GM23338 (cell line): ENCODE results near the gene MKLN1. TPM values are rescaled to one million over a fixed set of nuclear protein-coding genes. Genes with fewer than 3 reads are reported as not detected.
A peak's percentile ranks its signal among the peaks of the same experiment; 100 is the strongest.

ENCODE experiments used
- ATAC-seq: fragments of 200-7000 bp; cut with Tn5 transposase; 3 replicates; pipeline ENCODE4 v1.9.1; 2020
- DNase-seq: peaks from one replicate; pipeline ENCODE4 v3.0.0-alpha.2; 2015; ENCODE audit warnings: low spot score
- H2AFZ ChIP-seq: fragments of 200-600 bp; sonication (generic); 2 replicates; pipeline ENCODE4 v1.8.0; 2016; ENCODE audit warnings: antibody characterized with exemption, mild to moderate bottlenecking, moderate library complexity
- H3F3A ChIP-seq: fragments of 200-600 bp; sonication (generic); replicated peaks from 2 replicates; pipeline ENCODE4 v1.8.0; 2017; ENCODE audit warnings: antibody characterized with exemption, mixed run types, low read depth
- H3K27ac ChIP-seq: fragments of 200-600 bp; sonication (generic); 2 replicates; pipeline ENCODE4 v1.6.1; 2016; ENCODE audit warnings: low read depth
- H3K27me3 ChIP-seq: fragments of 200-600 bp; sonication (generic); 2 replicates; pipeline ENCODE4 v1.8.0; 2016; ENCODE audit warnings: mild to moderate bottlenecking, mixed run types, moderate library complexity; ENCODE audit not compliant: insufficient read depth
- H3K36me3 ChIP-seq: fragments of 200-600 bp; sonication (generic); 2 replicates; pipeline ENCODE4 v1.8.0; 2016; ENCODE audit warnings: mild to moderate bottlenecking; ENCODE audit not compliant: insufficient read depth
- H3K4me1 ChIP-seq: fragments of 200-600 bp; sonication (generic); 2 replicates; pipeline ENCODE4 v1.8.0; 2016; ENCODE audit warnings: mild to moderate bottlenecking, moderate library complexity; ENCODE audit not compliant: insufficient read depth
- H3K4me2 ChIP-seq: fragments of 200-600 bp; sonication (generic); 2 replicates; pipeline ENCODE4 v1.7.1; 2017; ENCODE audit warnings: mixed run types
- H3K4me3 ChIP-seq: fragments of 200-600 bp; sonication (generic); 2 replicates; pipeline ENCODE4 v1.6.1; 2016; ENCODE audit warnings: mixed run types
- H3K79me2 ChIP-seq: fragments of 200-600 bp; sonication (generic); replicated peaks from 2 replicates; pipeline ENCODE4 v1.8.0; 2017; ENCODE audit warnings: mild to moderate bottlenecking; ENCODE audit not compliant: insufficient read depth
- H3K9me2 ChIP-seq: fragments of 200-600 bp; sonication (generic); 2 replicates; pipeline ENCODE4 v1.8.0; 2017; ENCODE audit not compliant: insufficient read depth
- H4K20me1 ChIP-seq: fragments of 200-600 bp; sonication (generic); replicated peaks from 2 replicates; pipeline ENCODE4 v1.8.0; 2017; ENCODE audit warnings: mild to moderate bottlenecking; ENCODE audit not compliant: insufficient read depth
- H3K27ac Mint-ChIP-seq: 2 replicates; pipeline ENCODE4 v1.8.0; 2020; ENCODE audit warnings: inconsistent platforms, mild to moderate bottlenecking, moderate library complexity, mixed read lengths
- H3K27me3 Mint-ChIP-seq: 3 replicates; pipeline ENCODE4 v1.8.0; 2022; ENCODE audit warnings: low read depth, mild to moderate bottlenecking, moderate library complexity, mixed read lengths, inconsistent platforms; ENCODE audit not compliant: insufficient read depth, poor library complexity
- H3K36me3 Mint-ChIP-seq: 3 replicates; pipeline ENCODE4 v1.8.0; 2021; ENCODE audit warnings: low read depth, mild to moderate bottlenecking, inconsistent platforms, moderate library complexity, mixed read lengths
- H3K4me1 Mint-ChIP-seq: 3 replicates; pipeline ENCODE4 v1.8.0; 2020; ENCODE audit warnings: mild to moderate bottlenecking, inconsistent platforms, mixed read lengths
- H3K4me3 Mint-ChIP-seq: 3 replicates; pipeline ENCODE4 v1.8.0; 2021; ENCODE audit warnings: moderate library complexity, mild to moderate bottlenecking, inconsistent platforms, mixed read lengths
- H3K9me3 Mint-ChIP-seq: 3 replicates; pipeline ENCODE4 v1.8.0; 2020; ENCODE audit warnings: moderate library complexity, mild to moderate bottlenecking, inconsistent platforms, mixed read lengths
- CREB1 ChIP-seq: fragments of 250-450 bp; sonication (Bioruptor Pico); IDR thresholded peaks from 2 replicates; pipeline ENCODE4 v1.5.0; 2020; ENCODE audit warnings: low read depth, mild to moderate bottlenecking, moderate library complexity
- CTCF ChIP-seq, 2 experiments: fragments of 200-600 bp in 1 of 2; sonication (generic) in 1 of 2; conservative IDR thresholded peaks; 2 replicates each; pipeline versions ENCODE4 v1.5.1 to v1.6.1; 2016 to 2017; ENCODE audit warnings: antibody characterized with exemption in 2 of 2, low read depth in 2 of 2, mild to moderate bottlenecking in 2 of 2, moderate library complexity in 1 of 2
- ETS1 ChIP-seq: IDR thresholded peaks from 2 replicates; pipeline ENCODE4 v1.6.1; 2016; ENCODE audit warnings: antibody characterized with exemption
- POLR2AphosphoS5 ChIP-seq: IDR thresholded peaks from 2 replicates; pipeline ENCODE4 v1.6.1; 2016; ENCODE audit warnings: antibody characterized with exemption, low read depth
- REST ChIP-seq: IDR thresholded peaks from one replicate; pipeline ENCODE4 v1.6.1; 2018; ENCODE audit warnings: antibody characterized with exemption; ENCODE audit not compliant: unreplicated experiment
- STAT1 ChIP-seq: IDR thresholded peaks from one replicate; pipeline ENCODE4 v1.6.1; 2016; ENCODE audit warnings: antibody characterized with exemption; ENCODE audit not compliant: unreplicated experiment
- ZNF331 ChIP-seq: fragments of 250-450 bp; sonication (Bioruptor Pico); IDR thresholded peaks from 2 replicates; pipeline ENCODE4 v1.5.0; 2020; ENCODE audit warnings: low read depth, mild to moderate bottlenecking, moderate library complexity
- ZNF462 ChIP-seq: fragments of 250-450 bp; sonication (Bioruptor Pico); IDR thresholded peaks from 2 replicates; pipeline ENCODE4 v1.5.0; 2020; ENCODE audit warnings: mild to moderate bottlenecking, moderate library complexity
- polyA plus RNA-seq: library from polyadenylated mRNA; unstranded; fragments of >200 nt; fragmentation: Nextera tagmentation; extraction: Ambion mirVana; gene quantifications from 2 replicates; pipeline ENCODE4 v1.2.1, GENCODE V29; 2016
- total RNA-seq: library from RNA; depleted of rRNA; stranded (reverse); fragments of >200 nt; shearing (Covaris generic); gene quantifications from 2 replicates; pipeline ENCODE4 v1.2.3, GENCODE V29; 2014

Gene MKLN1
- total and polyA plus RNA-seq, 2 experiments from 2014 or later = 25.3 to 46.5 TPM

- TF ChIP-seq REST = no peak
- no peak for TF ChIP-seq STAT1
- no peak for TF ChIP-seq CTCF (conservative IDR thresholded peaks at IDR 0.05; ENCODE audit: low read depth in 2 of 2)
- TF ChIP-seq ETS1 = no peak
- no peak for TF ChIP-seq CREB1 (CRISPR knock-in tag)
- TF ChIP-seq POLR2AphosphoS5 = no peak
Observed at GRCh38 chr7:131364767-131365344, 37.2 kb downstream of the MKLN1 start (continued).

- Histone ChIP-seq H3K4me3 (no peak overlapping the region), H4K20me1 (peaks cover 18% of the 10 kb centered on the region), H3F3A (0 out of 2 replicates have a peak, but pooled peaks cover 3% of the 10 kb centered on the region), H3K4me1 (peaks cover 74% of the 10 kb centered on the region), H3K27ac (no peak overlapping the region), H3K4me2 (0 out of 2 replicates have a peak overlapping the region, but pooled peaks have one; percentile 2), H3K36me3 (no peaks in the 10 kb centered on the region), H3K27me3 (no peaks in the 10 kb centered on the region), H3K9me2 (no peaks in the 10 kb centered on the region), H3K79me2 (peaks cover 98% of the 10 kb centered on the region), H2AFZ (no peak overlapping the region)
- Mint-ChIP-seq H3K27ac (peak overlapping the region; percentile 59), H3K4me1 (peaks cover 64% of the 10 kb centered on the region), H3K36me3 (no peaks in the 10 kb centered on the region), H3K9me3 (no peaks in the 10 kb centered on the region), H3K27me3 (peaks cover 3% of the 10 kb centered on the region), H3K4me3 (no peak overlapping the region)
- ATAC-seq (no peak), DNase-seq (no peak)
- TF ChIP-seq ZNF331 (CRISPR knock-in tag) = no peak
- no peak for TF ChIP-seq ZNF462 (CRISPR knock-in tag)
- no peak for TF ChIP-seq REST
Observed at GRCh38 chr7:131365838-131366237, 38.2 kb downstream of the MKLN1 start.
